Skeletal muscle satellite cell (primary cell): ENCODE measurements around the gene HLA-A.
"Not testable (repeated sequence)": the region's sequence is repeated elsewhere in the genome, so short reads cannot be mapped to it uniquely, and the experiment has no call there.

Experiments used
- H3K27me3 ChIP-seq: 2 replicates; pipeline ENCODE4 v1.7.0; 2013; ENCODE audit warnings: low read length; ENCODE audit not compliant: control insufficient read depth, insufficient read depth
- H3K36me3 ChIP-seq: 2 replicates; pipeline ENCODE4 v1.7.0; 2013; ENCODE audit warnings: mild to moderate bottlenecking, control low read depth, low read length; ENCODE audit not compliant: insufficient read depth
- H3K4me1 ChIP-seq: 2 replicates; pipeline ENCODE4 v1.7.0; 2013; ENCODE audit warnings: low read length; ENCODE audit not compliant: control insufficient read depth, insufficient read depth
- H3K4me2 ChIP-seq: 2 replicates; pipeline ENCODE4 v1.7.0; 2013; ENCODE audit warnings: mild to moderate bottlenecking, low read length
- H3K4me3 ChIP-seq: 2 replicates; pipeline ENCODE4 v1.7.0; 2013; ENCODE audit warnings: low read length
- H3K9ac ChIP-seq: 2 replicates; pipeline ENCODE4 v1.7.0; 2013; ENCODE audit warnings: mild to moderate bottlenecking, low read depth, low read length, moderate library complexity
- H3K9me3 ChIP-seq: replicated peaks from 2 replicates; pipeline ENCODE4 v1.7.0; 2013; ENCODE audit warnings: mild to moderate bottlenecking, control low read depth, low read length

HLA-A gene

GRCh38 chr6:29976588-29977424 is 34.5 kb downstream of the HLA-A start:
- Histone ChIP-seq H3K4me2 (peak overlapping the region; percentile 100), H3K36me3 (no peaks in the 10 kb centered on the region), H3K4me1 (peaks cover 8% of the 10 kb centered on the region), H3K9me3 (no peaks in the 10 kb centered on the region), H3K9ac (peak overlapping the region; percentile 79), H3K4me3 (peak overlapping the region; percentile 83), H3K27me3 (peaks cover 38% of the 10 kb centered on the region)

GRCh38 chr6:29977425-29977727 is 35.0 kb downstream of the HLA-A start:
- H3K9me3 ChIP-seq = no peaks in the 10 kb centered on the region
- peaks cover 34% of the 10 kb centered on the region for H3K27me3 ChIP-seq
- H3K4me1 ChIP-seq = peaks cover 8% of the 10 kb centered on the region
- H3K4me2 ChIP-seq = peak overlapping the region; percentile 100
- H3K36me3 ChIP-seq = no peaks in the 10 kb centered on the region
- peak overlapping the region; percentile 83 for H3K4me3 ChIP-seq
- H3K9ac ChIP-seq = peak overlapping the region; percentile 79

DNA sequence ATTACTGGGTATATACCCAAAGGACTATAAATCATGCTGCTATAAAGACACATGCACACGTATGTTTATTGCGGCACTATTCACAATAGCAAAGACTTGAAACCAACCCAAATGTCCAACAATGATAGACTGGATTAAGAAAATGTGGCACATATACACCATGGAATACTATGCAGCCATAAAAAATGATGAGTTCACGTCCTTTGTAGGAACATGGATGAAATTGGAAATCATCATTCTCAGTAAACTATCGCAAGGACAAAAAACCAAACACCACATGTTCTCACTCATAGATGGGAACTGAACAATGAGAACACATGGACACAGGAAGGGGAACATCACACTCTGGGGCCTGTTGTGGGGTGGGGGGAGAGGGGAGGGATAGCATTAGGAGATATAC is 37.7 kb downstream of the HLA-A start:
- H3K36me3 ChIP-seq, H3K4me3 ChIP-seq, H3K4me1 ChIP-seq, H3K9me3 ChIP-seq, H3K9ac ChIP-seq, H3K4me2 ChIP-seq: not testable (repeated sequence)
- H3K27me3 ChIP-seq = peaks cover 17% of the 10 kb centered on the region

GRCh38 chr6:29980511-29980910 is 38.2 kb downstream of the HLA-A start:
- H3K9ac ChIP-seq = no peak overlapping the region
- peaks cover 8% of the 10 kb centered on the region for H3K4me1 ChIP-seq
- no peaks in the 10 kb centered on the region for H3K36me3 ChIP-seq
- no peaks in the 10 kb centered on the region for H3K9me3 ChIP-seq
- H3K4me3 ChIP-seq = no peak overlapping the region
- no peak overlapping the region for H3K4me2 ChIP-seq
- H3K27me3 ChIP-seq = peaks cover 12% of the 10 kb centered on the region

DNA sequence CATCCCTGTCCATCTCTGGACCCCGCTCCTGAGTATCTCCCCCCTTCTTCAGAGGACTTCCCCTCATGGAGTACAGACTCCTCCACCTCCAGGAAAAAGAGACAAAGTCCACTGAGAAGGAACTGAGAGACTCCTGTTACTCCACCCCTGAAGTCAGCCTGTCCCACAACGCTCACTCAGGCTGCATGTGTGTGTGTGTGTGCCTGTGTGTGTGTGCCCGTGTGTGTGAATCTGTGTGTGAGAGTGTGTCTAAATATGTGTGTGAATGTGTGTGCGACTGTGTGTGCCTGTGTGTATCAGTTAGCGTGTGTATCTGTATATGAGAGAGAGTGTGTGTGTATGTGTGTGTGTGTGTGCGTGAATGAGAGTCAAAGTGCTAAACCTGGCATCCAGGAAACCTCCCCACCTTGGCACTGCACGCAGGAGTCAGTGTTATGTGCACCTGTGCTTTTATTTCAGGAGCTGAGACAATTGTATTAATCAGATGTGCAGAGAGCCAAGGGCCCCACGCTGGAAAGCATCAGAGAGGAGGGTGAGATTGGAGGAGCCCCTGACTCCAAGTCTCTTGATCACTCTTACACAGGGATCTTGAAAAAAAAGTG is 39.0 kb downstream of the HLA-A start:
- peaks cover 4% of the 10 kb centered on the region for H3K27me3 ChIP-seq
- no peak overlapping the region for H3K9ac ChIP-seq
- peaks cover 7% of the 10 kb centered on the region for H3K4me1 ChIP-seq
- no peaks in the 10 kb centered on the region for H3K9me3 ChIP-seq
- H3K36me3 ChIP-seq = no peaks in the 10 kb centered on the region
- H3K4me3 ChIP-seq = no peak overlapping the region
- no peak overlapping the region for H3K4me2 ChIP-seq

DNA sequence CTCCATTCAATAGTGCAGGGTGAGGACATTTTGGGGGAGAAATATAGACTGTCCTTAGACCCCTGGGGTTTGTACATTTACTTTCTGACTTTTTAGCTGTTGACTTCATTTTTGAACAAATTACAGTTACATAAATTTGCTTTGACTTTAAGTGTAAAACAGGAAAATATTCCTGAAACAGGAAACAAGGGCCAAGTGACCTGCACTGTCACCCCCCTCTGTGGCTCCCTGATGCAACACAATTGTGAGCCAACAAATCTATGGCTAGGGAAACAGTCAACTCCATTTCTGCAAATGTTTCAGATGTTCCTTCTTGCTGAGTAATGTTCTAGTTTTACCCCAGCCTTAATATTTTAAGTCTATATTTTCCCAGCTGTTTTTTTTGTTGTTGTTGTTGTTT is 39.8 kb downstream of the HLA-A start:
- peaks cover 4% of the 10 kb centered on the region for H3K4me1 ChIP-seq
- no peaks in the 10 kb centered on the region for H3K36me3 ChIP-seq
- no peaks in the 10 kb centered on the region for H3K9me3 ChIP-seq
- no peak overlapping the region for H3K4me3 ChIP-seq
- H3K4me2 ChIP-seq = no peak overlapping the region
- H3K27me3 ChIP-seq = peaks cover 5% of the 10 kb centered on the region
- no peak overlapping the region for H3K9ac ChIP-seq

- Histone ChIP-seq H3K4me1 (no peaks in the 10 kb centered on the region), H3K4me2 (no peak overlapping the region), H3K9me3 (no peaks in the 10 kb centered on the region), H3K9ac (no peak overlapping the region), H3K36me3 (no peaks in the 10 kb centered on the region), H3K27me3 (peaks cover 18% of the 10 kb centered on the region), H3K4me3 (no peak overlapping the region)
Measured at GRCh38 chr6:29984232-29984631, 41.9 kb downstream of the HLA-A start.

- no peaks in the 10 kb centered on the region for H3K4me1 ChIP-seq
- H3K4me2 ChIP-seq = no peak overlapping the region
- H3K27me3 ChIP-seq = peaks cover 24% of the 10 kb centered on the region
Measured at GRCh38 chr6:29984992-29985391, 42.7 kb downstream of the HLA-A start.

DNA sequence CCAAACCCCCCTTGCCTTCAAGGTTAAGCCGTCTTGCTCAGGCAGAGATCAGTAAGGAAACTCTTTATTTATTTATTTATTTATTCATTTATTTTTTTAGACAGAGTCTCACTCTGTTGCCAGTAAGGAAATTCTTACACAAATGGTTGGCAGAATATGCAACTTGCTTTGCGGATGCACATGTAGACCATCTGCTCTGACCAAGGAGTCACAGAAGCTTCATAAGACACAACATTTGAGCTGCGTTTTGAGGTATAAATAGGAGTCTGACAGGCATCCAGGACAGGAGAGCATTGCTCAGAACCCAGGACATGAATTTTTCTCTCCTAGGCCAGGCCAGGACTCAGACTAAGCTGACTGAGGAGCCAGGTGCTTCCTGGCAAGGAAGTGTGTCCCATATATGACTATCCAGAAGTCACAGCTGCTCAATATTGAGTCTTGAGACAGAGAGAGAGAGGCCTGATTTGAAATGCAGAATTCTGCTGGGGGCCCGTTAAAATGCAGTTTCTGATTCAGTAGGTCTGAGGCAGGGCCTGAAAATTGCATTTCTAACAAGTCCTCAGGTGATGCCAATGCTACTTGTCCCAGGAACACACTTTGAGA is 43.9 kb downstream of the HLA-A start:
- no peak overlapping the region for H3K9ac ChIP-seq
- H3K36me3 ChIP-seq = no peaks in the 10 kb centered on the region
- H3K4me2 ChIP-seq = no peak overlapping the region
- no peak overlapping the region for H3K4me3 ChIP-seq
- no peaks in the 10 kb centered on the region for H3K4me1 ChIP-seq
- no peaks in the 10 kb centered on the region for H3K9me3 ChIP-seq
- H3K27me3 ChIP-seq = peaks cover 28% of the 10 kb centered on the region

More at GRCh38 chr6:29984992-29985391, 42.7 kb downstream of the HLA-A start:
- Histone ChIP-seq H3K9ac (no peak overlapping the region), H3K9me3 (no peaks in the 10 kb centered on the region), H3K36me3 (no peaks in the 10 kb centered on the region), H3K4me3 (no peak overlapping the region)

DNA sequence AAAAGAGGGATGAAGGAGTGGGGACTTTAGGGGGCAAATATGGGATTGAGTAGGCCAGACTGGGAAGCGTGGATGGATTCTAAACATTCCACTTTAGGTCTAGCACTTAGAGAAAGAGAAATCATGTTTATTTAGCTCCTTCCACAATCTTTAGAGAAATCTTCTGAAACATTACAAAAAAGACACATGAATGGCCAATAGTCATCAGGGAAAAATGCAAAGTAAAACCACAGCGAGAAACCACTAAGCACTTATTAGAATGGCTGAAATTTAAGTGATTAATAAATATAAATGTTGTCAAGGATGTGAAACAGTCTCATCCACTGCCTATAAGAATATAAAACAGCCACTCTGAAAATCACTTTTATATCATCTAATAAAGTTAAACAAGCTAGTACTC is 46.9 kb downstream of the HLA-A start:
- Histone ChIP-seq H3K36me3 (no peaks in the 10 kb centered on the region), H3K9ac (no peak overlapping the region)

DNA sequence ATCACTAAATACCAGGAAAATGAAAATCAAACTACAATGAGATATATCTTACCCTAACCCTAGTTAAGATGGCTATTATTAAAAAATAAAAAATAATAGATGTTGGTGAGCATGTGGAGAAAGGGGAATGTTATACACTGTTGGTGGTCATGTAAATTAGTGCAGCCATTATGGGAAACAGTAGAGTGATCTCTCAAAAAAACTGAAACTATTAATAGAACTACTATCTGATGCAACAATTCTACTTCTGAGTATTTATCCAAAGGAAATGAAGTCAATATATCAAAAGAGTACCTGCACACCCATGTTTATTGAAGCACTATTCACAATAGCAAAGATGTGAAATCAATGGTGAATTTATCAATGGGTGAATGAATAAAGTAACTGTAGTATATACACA is 48.6 kb downstream of the HLA-A start:
- H3K9ac ChIP-seq = no peak overlapping the region
- H3K4me2 ChIP-seq = no peak overlapping the region
- H3K27me3 ChIP-seq = peaks cover 29% of the 10 kb centered on the region
- no peaks in the 10 kb centered on the region for H3K9me3 ChIP-seq
- no peaks in the 10 kb centered on the region for H3K36me3 ChIP-seq
- no peak overlapping the region for H3K4me3 ChIP-seq
- H3K4me1 ChIP-seq = no peaks in the 10 kb centered on the region

More for the DNA sequence above, 46.9 kb downstream of the HLA-A start:
- Histone ChIP-seq H3K27me3 (peaks cover 26% of the 10 kb centered on the region), H3K4me1 (no peaks in the 10 kb centered on the region), H3K4me3 (no peak overlapping the region), H3K9me3 (no peaks in the 10 kb centered on the region), H3K4me2 (no peak overlapping the region)
